ENCODE measurements around the gene CPS1.

Gene CPS1

DNA sequence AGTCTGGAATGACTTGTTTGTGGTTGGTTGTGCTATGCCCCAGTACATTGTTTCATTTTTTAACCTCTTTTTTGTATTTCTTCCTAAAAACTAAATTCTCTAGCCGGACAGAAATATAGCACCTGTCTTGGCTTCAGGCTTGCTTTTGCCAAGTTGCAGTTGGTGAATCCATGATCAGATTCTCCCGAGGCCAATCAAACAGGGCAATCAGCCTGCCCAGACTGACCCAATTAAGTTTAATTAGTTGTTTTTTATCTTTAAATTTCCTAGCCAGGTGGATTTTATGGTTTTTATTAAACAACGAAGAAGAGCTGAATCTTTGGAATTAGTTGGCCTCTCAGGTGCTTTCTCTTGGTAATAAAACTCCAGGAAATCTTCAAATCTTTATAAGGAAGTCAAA is 162.1 kb downstream of the CPS1 start:
- Mint-ChIP-seq H3K36me3 (no peaks in the 10 kb centered on the region), H3K27me3 (no peaks in the 10 kb centered on the region), H3K27ac (no peak overlapping the region), H3K4me1 (no peaks in the 10 kb centered on the region), H3K4me3 (no peak overlapping the region), H3K9me3 (no peaks in the 10 kb centered on the region)
- CTCF ChIA-PET = no interaction called here
- no peak for DNase-seq

DNA sequence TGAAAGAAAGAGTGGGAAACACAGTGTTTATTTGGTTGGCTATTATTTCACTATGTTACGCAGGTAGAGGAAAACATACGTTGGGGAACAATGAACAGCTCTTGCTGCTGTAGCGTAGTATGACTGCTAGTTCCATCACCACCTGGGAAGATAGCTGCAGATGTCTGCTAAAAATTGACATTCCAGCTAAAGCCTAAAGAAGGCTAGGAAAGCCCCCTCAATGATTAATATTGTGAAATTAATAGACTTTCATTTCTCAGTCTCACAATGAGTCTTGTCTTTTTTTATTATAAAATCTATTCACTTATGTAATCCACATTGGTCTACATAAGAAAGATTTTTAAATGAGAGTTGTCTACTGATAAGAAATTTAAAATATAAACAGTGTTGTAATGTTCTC is 165.7 kb downstream of the CPS1 start:
- CTCF ChIA-PET = no interaction called here
- no peak overlapping the region for H3K27ac Mint-ChIP-seq
- DNase-seq = no peak
- no peak overlapping the region for H3K4me3 Mint-ChIP-seq
- H3K9me3 Mint-ChIP-seq = no peaks in the 10 kb centered on the region
- no peaks in the 10 kb centered on the region for H3K27me3 Mint-ChIP-seq
- H3K4me1 Mint-ChIP-seq = no peaks in the 10 kb centered on the region
- no peaks in the 10 kb centered on the region for H3K36me3 Mint-ChIP-seq

DNA sequence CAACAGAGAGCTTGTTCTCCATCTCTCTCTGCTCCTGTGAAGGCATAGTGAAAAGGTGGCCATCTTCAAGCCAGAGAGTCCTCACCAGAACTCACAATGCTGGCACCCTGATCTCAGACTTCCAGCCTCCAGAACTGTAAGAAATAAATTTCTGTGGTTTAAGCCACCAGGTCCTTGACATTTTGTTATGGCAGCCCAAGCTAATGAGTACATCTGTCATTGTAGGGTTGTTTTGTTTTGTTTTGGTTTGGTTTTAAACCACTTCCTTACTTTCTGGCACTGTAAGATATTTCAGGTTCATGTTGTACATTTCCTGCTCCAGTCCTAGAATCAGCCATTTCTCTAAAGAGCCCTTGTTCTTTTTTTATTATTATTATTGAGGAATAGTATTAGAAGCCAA is 171.2 kb downstream of the CPS1 start:
- Mint-ChIP-seq H3K4me1 (no peaks in the 10 kb centered on the region), H3K9me3 (no peaks in the 10 kb centered on the region), H3K27me3 (no peaks in the 10 kb centered on the region), H3K27ac (no peak overlapping the region), H3K4me3 (no peak overlapping the region), H3K36me3 (no peaks in the 10 kb centered on the region)
- DNase-seq = no peak
- CTCF ChIA-PET = interaction anchor here (1.3 kb wide), 1 partner anchor 13 kb away, joined by 3 read pairs; no protein-coding TSS in a partner anchor

All from activated naive CD4-positive, alpha-beta T cell treated with anti-CD3 and anti-CD28 coated beads, Interleukin-2, amount 10 ng/mL, durations not matched to agents 7 days and 5 days (primary cell).